Smooth muscle cell (in vitro differentiated cells): ENCODE data around the gene MTAP. TPM values are rescaled to one million over a fixed set of nuclear protein-coding genes. Genes with fewer than 3 reads are reported as not detected.

Source experiments
- DNase-seq: peaks from one replicate; lab custom pipeline; 2025; ENCODE audit not compliant: unreplicated experiment; lab: John Stamatoyannopoulos, UW
- H2AFZ ChIP-seq: fragments of 200-600 bp; sonication (generic); 2 replicates; pipeline ENCODE4 v1.6.0; 2016; ENCODE audit warnings: antibody characterized with exemption, low read depth, mild to moderate bottlenecking
- H3F3A ChIP-seq: fragments of 200-600 bp; sonication (generic); 2 replicates; pipeline ENCODE4 v1.6.0; 2017; ENCODE audit warnings: antibody characterized with exemption, low read depth
- H3K27ac ChIP-seq: fragments of 200-600 bp; sonication (generic); 2 replicates; pipeline ENCODE4 v1.5.1; 2016; ENCODE audit warnings: low read depth, mild to moderate bottlenecking
- H3K27me3 ChIP-seq: fragments of 200-600 bp; sonication (generic); 2 replicates; pipeline ENCODE4 v1.6.1; 2016; ENCODE audit warnings: low read depth, mild to moderate bottlenecking
- H3K36me3 ChIP-seq: fragments of 200-600 bp; sonication (generic); 2 replicates; pipeline ENCODE4 v1.5.1; 2016; ENCODE audit warnings: low read depth
- H3K4me1 ChIP-seq: fragments of 200-600 bp; sonication (generic); 2 replicates; pipeline ENCODE4 v1.5.1; 2016; ENCODE audit warnings: low read depth
- H3K4me2 ChIP-seq: fragments of 200-600 bp; sonication (generic); 2 replicates; pipeline ENCODE4 v1.6.0; 2016; ENCODE audit warnings: mild to moderate bottlenecking
- H3K4me3 ChIP-seq: fragments of 200-600 bp; sonication (generic); 2 replicates; pipeline ENCODE4 v1.5.1; 2016; ENCODE audit warnings: mild to moderate bottlenecking
- H3K79me2 ChIP-seq: fragments of 200-600 bp; sonication (generic); 2 replicates; pipeline ENCODE4 v1.6.0; 2016; ENCODE audit warnings: low read depth, mild to moderate bottlenecking
- H3K9ac ChIP-seq: fragments of 200-600 bp; sonication (generic); 2 replicates; pipeline ENCODE4 v1.6.0; 2016; ENCODE audit warnings: low read depth
- H3K9me3 ChIP-seq: fragments of 200-600 bp; sonication (generic); replicated peaks from 2 replicates; pipeline ENCODE4 v1.5.1; 2016; ENCODE audit warnings: low read depth
- H4K20me1 ChIP-seq: fragments of 200-600 bp; sonication (generic); 2 replicates; pipeline ENCODE4 v1.6.0; 2016; ENCODE audit warnings: low read depth
- WGBS: methylation state at CpG from one replicate; pipeline ENCODE4 v1.1.7; 2016; ENCODE audit warnings: low lambda C conversion rate; 5-methylcytosine and 5-hydroxymethylcytosine counted together
- polyA plus RNA-seq: library from polyadenylated mRNA; unstranded; fragments of >200 nt; fragmentation: Nextera tagmentation; extraction: Ambion mirVana; gene quantifications from 2 replicates; pipeline ENCODE4 v1.2.1, GENCODE V29; 2016
- total RNA-seq: library from RNA; depleted of rRNA; stranded (reverse); fragments of >200 nt; gene quantifications from 2 replicates; pipeline ENCODE4 v1.2.3, GENCODE V29; 2014
- TF ChIP-seq, protein P1 (sequence below): fragments of 200-600 bp; sonication (generic); IDR thresholded peaks from 2 replicates; pipeline ENCODE4 v1.5.1; 2017; ENCODE audit warnings: borderline replicate concordance, mild to moderate bottlenecking, antibody characterized with exemption; ENCODE audit not compliant: insufficient read depth, poor library complexity, severe bottlenecking

The MTAP gene
- total and polyA plus RNA-seq, 2 experiments from 2014 or later: 19.1 to 39.6 TPM

DNA sequence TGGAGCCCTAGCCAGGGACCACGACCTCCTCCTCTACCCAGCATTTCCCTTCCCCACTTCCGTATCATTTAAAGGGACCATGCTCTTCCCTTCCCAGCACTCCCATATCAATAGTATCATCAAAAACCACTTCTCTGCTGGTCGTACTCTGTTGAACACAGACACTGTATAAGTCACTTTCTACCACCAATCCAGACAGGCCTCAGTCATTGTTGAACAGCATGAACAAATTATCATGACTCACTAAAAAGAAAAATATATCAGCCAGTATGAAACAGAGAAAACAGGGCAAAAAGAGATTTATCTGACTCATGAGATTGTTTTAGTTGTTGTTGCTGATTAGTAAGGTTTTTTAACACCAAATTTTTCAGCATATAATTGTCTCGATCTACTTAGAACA, 101.9 kb downstream of the MTAP start:
- Histone ChIP-seq H3K79me2 (no peaks in the 10 kb centered on the region), H4K20me1 (no peaks in the 10 kb centered on the region), H3K27me3 (no peaks in the 10 kb centered on the region), H3K9me3 (no peaks in the 10 kb centered on the region), H3K4me1 (no peaks in the 10 kb centered on the region), H3K9ac (no peak overlapping the region), H3K4me2 (no peak overlapping the region), H3K27ac (no peak overlapping the region), H3K4me3 (no peak overlapping the region), H2AFZ (no peak overlapping the region), H3K36me3 (peaks cover 4% of the 10 kb centered on the region), H3F3A (no peaks in the 10 kb centered on the region)
- DNase-seq: no peak
- TF ChIP-seq, protein P1, sequence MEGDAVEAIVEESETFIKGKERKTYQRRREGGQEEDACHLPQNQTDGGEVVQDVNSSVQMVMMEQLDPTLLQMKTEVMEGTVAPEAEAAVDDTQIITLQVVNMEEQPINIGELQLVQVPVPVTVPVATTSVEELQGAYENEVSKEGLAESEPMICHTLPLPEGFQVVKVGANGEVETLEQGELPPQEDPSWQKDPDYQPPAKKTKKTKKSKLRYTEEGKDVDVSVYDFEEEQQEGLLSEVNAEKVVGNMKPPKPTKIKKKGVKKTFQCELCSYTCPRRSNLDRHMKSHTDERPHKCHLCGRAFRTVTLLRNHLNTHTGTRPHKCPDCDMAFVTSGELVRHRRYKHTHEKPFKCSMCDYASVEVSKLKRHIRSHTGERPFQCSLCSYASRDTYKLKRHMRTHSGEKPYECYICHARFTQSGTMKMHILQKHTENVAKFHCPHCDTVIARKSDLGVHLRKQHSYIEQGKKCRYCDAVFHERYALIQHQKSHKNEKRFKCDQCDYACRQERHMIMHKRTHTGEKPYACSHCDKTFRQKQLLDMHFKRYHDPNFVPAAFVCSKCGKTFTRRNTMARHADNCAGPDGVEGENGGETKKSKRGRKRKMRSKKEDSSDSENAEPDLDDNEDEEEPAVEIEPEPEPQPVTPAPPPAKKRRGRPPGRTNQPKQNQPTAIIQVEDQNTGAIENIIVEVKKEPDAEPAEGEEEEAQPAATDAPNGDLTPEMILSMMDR: no peak
- WGBS: 75% methylated on average over 4 of the region's 4 CpGs

DNA sequence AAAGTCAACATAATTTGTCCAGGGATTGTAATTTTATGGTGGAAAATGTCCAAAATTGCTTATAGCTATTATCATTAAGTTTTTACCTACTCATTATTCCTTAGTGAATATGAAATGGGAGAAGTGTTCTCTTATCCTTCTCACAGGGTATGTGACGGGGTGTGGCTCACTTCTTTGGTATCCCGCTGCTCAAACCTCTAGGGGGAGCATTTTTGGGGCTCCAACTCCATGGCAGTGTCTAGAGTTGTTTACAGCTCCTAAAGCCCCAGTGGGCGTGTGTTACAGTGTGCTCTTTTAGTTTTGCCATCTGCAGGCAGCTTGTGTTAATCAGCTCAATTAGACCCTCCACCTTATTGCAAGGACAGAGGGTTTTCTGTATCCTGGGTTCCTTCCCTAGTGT, 102.3 kb downstream of the MTAP start:
- Histone ChIP-seq H3K27ac (no peak overlapping the region), H4K20me1 (no peaks in the 10 kb centered on the region), H3K4me2 (no peak overlapping the region), H3K27me3 (no peaks in the 10 kb centered on the region), H3K36me3 (peaks cover 4% of the 10 kb centered on the region), H3K79me2 (no peaks in the 10 kb centered on the region), H3K9ac (no peak overlapping the region), H2AFZ (no peak overlapping the region), H3F3A (no peaks in the 10 kb centered on the region), H3K4me1 (no peaks in the 10 kb centered on the region), H3K4me3 (no peak overlapping the region), H3K9me3 (no peaks in the 10 kb centered on the region)
- DNase-seq: no peak
- WGBS: 79% methylated on average over 3 of the region's 3 CpGs
- TF ChIP-seq, protein P1: no peak

DNA sequence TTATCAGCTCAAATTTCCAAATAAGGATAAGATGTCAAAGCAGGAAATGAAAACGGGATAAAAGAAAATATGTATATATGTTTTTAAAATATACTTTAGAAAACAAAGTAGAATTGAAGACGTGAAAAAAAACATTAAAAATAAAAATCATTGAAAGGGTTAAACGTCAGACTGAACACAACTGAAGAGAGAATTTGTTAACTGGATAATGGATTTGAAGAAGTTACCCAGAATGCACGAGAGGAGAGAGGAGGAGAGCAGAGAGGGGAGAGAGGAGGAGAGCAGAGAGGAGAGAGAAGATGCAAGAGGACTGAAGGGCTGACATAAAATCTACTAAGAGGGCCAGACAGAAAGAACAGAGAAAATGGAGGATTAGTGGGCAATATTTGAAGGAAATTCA, 103.8 kb downstream of the MTAP start:
- H3K4me3 ChIP-seq: no peak overlapping the region
- TF ChIP-seq, protein P1: no peak

DNA sequence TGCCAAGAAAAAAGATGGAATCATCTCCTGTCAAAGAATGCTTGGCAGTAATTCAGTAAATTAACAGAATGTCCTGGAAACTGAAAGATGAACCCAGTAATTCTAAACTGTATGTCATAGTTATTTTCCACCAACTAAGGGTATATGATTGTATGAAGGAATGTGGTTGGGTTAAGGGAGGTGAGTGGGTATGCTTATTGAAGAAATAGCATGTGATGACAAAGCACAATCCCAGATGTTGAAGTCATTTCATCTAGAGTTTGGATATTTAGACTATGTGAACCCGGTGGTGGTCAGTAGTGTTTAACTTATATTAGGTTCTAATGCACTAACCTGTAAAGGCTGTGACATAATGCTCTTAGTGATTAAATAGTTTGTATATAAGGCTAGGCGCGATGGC, 104.4 kb downstream of the MTAP start:
- DNase-seq: no peak

More for the DNA sequence above, 103.8 kb downstream of the MTAP start:
- WGBS: 94% methylated on average over 4 of the region's 4 CpGs
- peaks cover 4% of the 10 kb centered on the region for H3K36me3 ChIP-seq
- H2AFZ ChIP-seq: no peak overlapping the region
- no peak overlapping the region for H3K9ac ChIP-seq
- no peaks in the 10 kb centered on the region for H3K79me2 ChIP-seq
- no peaks in the 10 kb centered on the region for H4K20me1 ChIP-seq
- no peaks in the 10 kb centered on the region for H3K4me1 ChIP-seq
- no peak for DNase-seq
- no peak overlapping the region for H3K4me2 ChIP-seq
- H3K27me3 ChIP-seq: no peaks in the 10 kb centered on the region
- H3K9me3 ChIP-seq: no peaks in the 10 kb centered on the region
- no peaks in the 10 kb centered on the region for H3F3A ChIP-seq
- no peak overlapping the region for H3K27ac ChIP-seq

More for the DNA sequence above, 104.4 kb downstream of the MTAP start:
- Histone ChIP-seq H3F3A (no peaks in the 10 kb centered on the region), H3K4me2 (no peak overlapping the region), H3K4me3 (no peak overlapping the region), H3K27me3 (no peaks in the 10 kb centered on the region), H3K4me1 (no peaks in the 10 kb centered on the region), H2AFZ (no peak overlapping the region), H3K9me3 (no peaks in the 10 kb centered on the region), H3K9ac (no peak overlapping the region), H3K79me2 (no peaks in the 10 kb centered on the region), H3K27ac (no peak overlapping the region), H4K20me1 (no peaks in the 10 kb centered on the region), H3K36me3 (peaks cover 4% of the 10 kb centered on the region)
- TF ChIP-seq, protein P1: no peak
- WGBS: 100% methylated on average over 3 of the region's 3 CpGs
